Measurements from ENCODE around the gene PER3.
A peak's percentile ranks its signal among the peaks of the same experiment; 100 is the strongest.

Gene PER3

GRCh38 chr1:7780976-7781375, 3.1 kb upstream of the PER3 start:
- H3K27ac Mint-ChIP-seq, result no peak overlapping the region
- no peak overlapping the region for H3K4me3 Mint-ChIP-seq
- peaks cover 59% of the 10 kb centered on the region for H3K36me3 Mint-ChIP-seq (ENCODE audit: low read depth)
- TF ChIP-seq CTCF (IDR thresholded peaks at IDR 0.05), result no peak
- DNase-seq, result no peak
- no peaks in the 10 kb centered on the region for H3K4me1 Mint-ChIP-seq
- no peaks in the 10 kb centered on the region for H3K27me3 Mint-ChIP-seq (ENCODE audit: low read depth, poor library complexity)
- peaks cover 12% of the 10 kb centered on the region for H3K9me3 Mint-ChIP-seq

- no peak for TF ChIP-seq CTCF (IDR thresholded peaks at IDR 0.05)
- no peaks in the 10 kb centered on the region for H3K4me1 Mint-ChIP-seq
- H3K36me3 Mint-ChIP-seq (ENCODE audit: low read depth), result peaks cover 59% of the 10 kb centered on the region
- peaks cover 16% of the 10 kb centered on the region for H3K9me3 Mint-ChIP-seq
- H3K4me3 Mint-ChIP-seq, result no peak overlapping the region
- H3K27me3 Mint-ChIP-seq (ENCODE audit: low read depth, poor library complexity), result no peaks in the 10 kb centered on the region
- H3K27ac Mint-ChIP-seq, result no peak overlapping the region
- DNase-seq, result no peak
Measured at GRCh38 chr1:7781501-7781900, 2.6 kb upstream of the PER3 start.

- Mint-ChIP-seq H3K36me3 (ENCODE audit: low read depth) (peaks cover 59% of the 10 kb centered on the region), H3K4me3 (peak overlapping the region; percentile 78), H3K9me3 (peaks cover 19% of the 10 kb centered on the region), H3K27me3 (ENCODE audit: low read depth, poor library complexity) (no peaks in the 10 kb centered on the region), H3K4me1 (no peaks in the 10 kb centered on the region), H3K27ac (no peak overlapping the region)
- no peak for TF ChIP-seq CTCF (IDR thresholded peaks at IDR 0.05)
- no peak for DNase-seq
Measured at GRCh38 chr1:7781923-7782495, 2.1 kb upstream of the PER3 start.

GRCh38 chr1:7783178-7783711, 846 bp upstream of the PER3 start:
- H3K36me3 Mint-ChIP-seq (ENCODE audit: low read depth), result peaks cover 56% of the 10 kb centered on the region
- DNase-seq, result peak; percentile 77
- H3K27me3 Mint-ChIP-seq (ENCODE audit: low read depth, poor library complexity), result peaks cover 3% of the 10 kb centered on the region
- no peaks in the 10 kb centered on the region for H3K4me1 Mint-ChIP-seq
- no peak overlapping the region for H3K27ac Mint-ChIP-seq
- peaks cover 19% of the 10 kb centered on the region for H3K9me3 Mint-ChIP-seq
- H3K4me3 Mint-ChIP-seq, result peak overlapping the region; percentile 78
- no peak for TF ChIP-seq CTCF (IDR thresholded peaks at IDR 0.05)

- Mint-ChIP-seq H3K27me3 (ENCODE audit: low read depth, poor library complexity) (peaks cover 3% of the 10 kb centered on the region), H3K4me3 (no peak overlapping the region), H3K4me1 (no peaks in the 10 kb centered on the region), H3K9me3 (peaks cover 30% of the 10 kb centered on the region), H3K36me3 (ENCODE audit: low read depth) (peaks cover 64% of the 10 kb centered on the region), H3K27ac (no peak overlapping the region)
- TF ChIP-seq CTCF (IDR thresholded peaks at IDR 0.05), result no peak
- DNase-seq, result no peak
Measured at GRCh38 chr1:7784492-7785071, 491 bp downstream of the PER3 start.

GRCh38 chr1:7785108-7785507, 1.0 kb downstream of the PER3 start:
- TF ChIP-seq CTCF (IDR thresholded peaks at IDR 0.05), result no peak
- H3K27ac Mint-ChIP-seq, result no peak overlapping the region
- H3K4me3 Mint-ChIP-seq, result no peak overlapping the region
- peaks cover 3% of the 10 kb centered on the region for H3K27me3 Mint-ChIP-seq (ENCODE audit: low read depth, poor library complexity)
- DNase-seq, result no peak
- H3K9me3 Mint-ChIP-seq, result peaks cover 35% of the 10 kb centered on the region
- H3K4me1 Mint-ChIP-seq, result no peaks in the 10 kb centered on the region
- peaks cover 69% of the 10 kb centered on the region for H3K36me3 Mint-ChIP-seq (ENCODE audit: low read depth)

All from nephron progenitor cell (in vitro differentiated cells).